ENCODE measurements around the gene SH2D1B. TPM values are rescaled to one million over a fixed set of nuclear protein-coding genes. Genes with fewer than 3 reads are reported as not detected.
A peak's percentile ranks its signal among the peaks of the same experiment; 100 is the strongest.
"Not testable (repeated sequence)": the region's sequence is repeated elsewhere in the genome, so short reads cannot be mapped to it uniquely, and the experiment has no call there.

The SH2D1B gene
- total RNA-seq, 4 donors from 2014 or later: 0.37 to 1.4 (median 0.81) TPM

GRCh38 chr1:162353078-162353477 lies 58.9 kb downstream of the SH2D1B start:
- no peak for DNase-seq
- Histone ChIP-seq H3K36me3 (no peaks in the 10 kb centered on the region), H3K27ac (no peak overlapping the region), H3K4me1 (peaks cover 0 to 16% (median 11%) of the 10 kb centered on the region in 4 donors), H3K9me3 (no peaks in the 10 kb centered on the region), H3K4me3 (no peak overlapping the region), H3K27me3 (no peaks in the 10 kb centered on the region)
- intact Hi-C loops (cut with DNase I; ENCODE audit: low total_unique reads) (no loop called here), in situ Hi-C loops (cut with MboI; ENCODE audit: low pct_ligation_motif_present in 1 of 4, low pct_unique_long_range_greater_than_20kb in 1 of 4, low sequenced_read_pairs in 3 of 4) (no loop called here)
- TF ChIP-seq POLR2A (IDR thresholded peaks at IDR 0.05) (no peak), EP300 (IDR thresholded peaks at IDR 0.05; ENCODE audit: low read depth) (no peak), CTCF (IDR thresholded peaks at IDR 0.05) (no peak), POLR2AphosphoS5 (IDR thresholded peaks at IDR 0.05) (no peak)
- WGBS, 2 donors (ENCODE audit: low coverage in 1 of 2): 85 to 87% methylated on average over 9 of the region's 9 CpGs

GRCh38 chr1:162351874-162352273 lies 60.1 kb downstream of the SH2D1B start:
- H3K27ac ChIP-seq; H3K36me3 ChIP-seq; DNase-seq; H3K9me3 ChIP-seq; H3K27me3 ChIP-seq; intact Hi-C loops (cut with DNase I; ENCODE audit: low total_unique reads); in situ Hi-C loops (cut with MboI; ENCODE audit: low pct_ligation_motif_present in 1 of 4, low pct_unique_long_range_greater_than_20kb in 1 of 4, low sequenced_read_pairs in 3 of 4); H3K4me3 ChIP-seq: not testable (repeated sequence)
- peaks cover 0 to 13% (median 11%) of the 10 kb centered on the region in 4 donors for H3K4me1 ChIP-seq
- WGBS, 2 donors (ENCODE audit: low coverage in 1 of 2): 81 to 91% methylated on average over 3 of the region's 4 CpGs

- no peak overlapping the region for H3K27ac ChIP-seq
Measured at GRCh38 chr1:162351246-162351842, 60.6 kb downstream of the SH2D1B start.

GRCh38 chr1:162349635-162350330 lies 62.2 kb downstream of the SH2D1B start:
- in situ Hi-C loops (cut with MboI; ENCODE audit: low pct_ligation_motif_present in 1 of 4, low pct_unique_long_range_greater_than_20kb in 1 of 4, low sequenced_read_pairs in 3 of 4) (no loop called here), intact Hi-C loops (cut with DNase I; ENCODE audit: low total_unique reads) (no loop called here)
- peaks cover 0 to 13% (median 11%) of the 10 kb centered on the region in 4 donors for H3K4me1 ChIP-seq
- DNase-seq: no peak
- TF ChIP-seq POLR2AphosphoS5 (IDR thresholded peaks at IDR 0.05) (no peak), EP300 (IDR thresholded peaks at IDR 0.05; ENCODE audit: low read depth) (no peak), CTCF (IDR thresholded peaks at IDR 0.05) (no peak), POLR2A (IDR thresholded peaks at IDR 0.05) (no peak)
- no peaks in the 10 kb centered on the region for H3K36me3 ChIP-seq
- H3K27me3 ChIP-seq: no peaks in the 10 kb centered on the region
- peak overlapping the region; percentile 1 to 53 (median 31) for H3K27ac ChIP-seq
- 25 to 41% methylated on average over 7 to 11 of the region's 11 CpGs for WGBS, 2 donors (ENCODE audit: low coverage in 1 of 2)
- H3K4me3 ChIP-seq: no peak overlapping the region
- H3K9me3 ChIP-seq: no peaks in the 10 kb centered on the region

More at GRCh38 chr1:162351246-162351842, 60.6 kb downstream of the SH2D1B start:
- Histone ChIP-seq H3K4me1 (peaks cover 0 to 13% (median 11%) of the 10 kb centered on the region in 4 donors), H3K36me3 (no peaks in the 10 kb centered on the region), H3K27me3 (no peaks in the 10 kb centered on the region), H3K9me3 (no peaks in the 10 kb centered on the region), H3K4me3 (no peak overlapping the region)
- WGBS, 2 donors (ENCODE audit: low coverage in 1 of 2): 77 to 80% methylated on average over 6 of the region's 6 CpGs
- no peak for DNase-seq
- no peak for TF ChIP-seq EP300 (IDR thresholded peaks at IDR 0.05; ENCODE audit: low read depth)
- no peak for TF ChIP-seq CTCF (IDR thresholded peaks at IDR 0.05)
- TF ChIP-seq POLR2AphosphoS5 (IDR thresholded peaks at IDR 0.05): no peak
- TF ChIP-seq POLR2A (IDR thresholded peaks at IDR 0.05): no peak
- intact Hi-C loops (cut with DNase I; ENCODE audit: low total_unique reads): no loop called here
- in situ Hi-C loops (cut with MboI; ENCODE audit: low pct_ligation_motif_present in 1 of 4, low pct_unique_long_range_greater_than_20kb in 1 of 4, low sequenced_read_pairs in 3 of 4): no loop called here
